CD14-positive monocyte (primary cell): ENCODE measurements around the gene EPHA6. TPM values are rescaled to one million over a fixed set of nuclear protein-coding genes. Genes with fewer than 3 reads are reported as not detected.

ENCODE experiments used
- DNase-seq, 3 donors: peaks; one replicate each; pipeline ENCODE4 v3.0.0-alpha.2; 2011 to 2022
- H2AFZ ChIP-seq: 2 replicates; pipeline ENCODE4 v1.6.0; 2012; ENCODE audit warnings: mild to moderate bottlenecking, low read depth, low read length, inconsistent platforms; ENCODE audit not compliant: insufficient read depth, poor library complexity, severe bottlenecking
- H3K27ac ChIP-seq, 2 donors: 1 replicate in 1 of 2; 2 replicates in 1 of 2; pipeline ENCODE4 v1.5.1; 2012 to 2013; ENCODE audit warnings: low read length in 2 of 2, control low read depth in 1 of 2, inconsistent platforms in 1 of 2, low read depth in 1 of 2, mild to moderate bottlenecking in 1 of 2
- H3K27me3 ChIP-seq, 2 donors: one replicate each; pipeline versions ENCODE4 v1.6.0 to v1.6.1; 2011 to 2013; ENCODE audit warnings: low read length in 2 of 2; ENCODE audit not compliant: control insufficient read depth in 2 of 2, insufficient read depth in 2 of 2
- H3K36me3 ChIP-seq, 2 donors: replicated peaks in 1 of 2; 1 replicate in 1 of 2; 2 replicates in 1 of 2; pipeline versions ENCODE4 v1.5.1 to v1.6.1; 2012 to 2013; ENCODE audit warnings: low read length in 2 of 2, control low read depth in 1 of 2, inconsistent platforms in 1 of 2, mild to moderate bottlenecking in 1 of 2; ENCODE audit not compliant: insufficient read depth in 2 of 2, control insufficient read depth in 1 of 2
- H3K4me1 ChIP-seq, 2 donors: 1 replicate in 1 of 2; 2 replicates in 1 of 2; pipeline versions ENCODE4 v1.5.1 to v1.6.1; 2012 to 2013; ENCODE audit warnings: low read length in 2 of 2, control low read depth in 1 of 2, inconsistent platforms in 1 of 2, mild to moderate bottlenecking in 1 of 2, moderate library complexity in 1 of 2; ENCODE audit not compliant: insufficient read depth in 2 of 2, control insufficient read depth in 1 of 2
- H3K4me2 ChIP-seq: replicated peaks from 2 replicates; pipeline ENCODE3; 2012; ENCODE audit warnings: low read length, moderate library complexity, mild to moderate bottlenecking; ENCODE audit not compliant: poor library complexity, severe bottlenecking; ENCODE audit errors: extremely low read depth
- H3K4me3 ChIP-seq, 3 experiments: fragments of 200-600 bp in 1 of 3; sonication (generic) in 1 of 3; replicated peaks in 1 of 3; 1 replicate in 2 of 3; 2 replicates in 1 of 3; pipeline ENCODE4 v1.5.1; 2011 to 2013; ENCODE audit warnings: low read length in 3 of 3, mild to moderate bottlenecking in 3 of 3, control low read depth in 2 of 3, low read depth in 2 of 3, inconsistent platforms in 1 of 3, moderate library complexity in 1 of 3
- H3K79me2 ChIP-seq: 2 replicates; pipeline ENCODE4 v1.6.0; 2012; ENCODE audit warnings: mild to moderate bottlenecking, control low read depth, inconsistent platforms, low read length, moderate library complexity; ENCODE audit not compliant: insufficient read depth
- H3K9ac ChIP-seq: 2 replicates; pipeline ENCODE4 v1.6.0; 2017; ENCODE audit warnings: low read length, mild to moderate bottlenecking; ENCODE audit not compliant: insufficient read depth, poor library complexity, severe bottlenecking
- H3K9me3 ChIP-seq, 2 donors: replicated peaks in 1 of 2; 1 replicate in 1 of 2; 2 replicates in 1 of 2; pipeline versions ENCODE4 v1.5.1 to v1.6.1; 2012 to 2013; ENCODE audit warnings: low read length in 2 of 2, control low read depth in 1 of 2; ENCODE audit not compliant: control insufficient read depth in 1 of 2, insufficient read depth in 1 of 2
- H4K20me1 ChIP-seq: 2 replicates; pipeline ENCODE4 v1.6.0; 2012; ENCODE audit warnings: mild to moderate bottlenecking, low read length, control low read depth, moderate library complexity; ENCODE audit not compliant: insufficient read depth
- H3K27ac Mint-ChIP-seq, 7 donors: one replicate each; pipeline ENCODE4 v1.8.0; 2020; ENCODE audit warnings: mild to moderate bottlenecking in 7 of 7, mixed read lengths in 7 of 7, moderate library complexity in 6 of 7, inconsistent platforms in 2 of 7
- H3K27me3 Mint-ChIP-seq, 3 donors: one replicate each; pipeline ENCODE4 v1.8.0; 2021 to 2022; ENCODE audit warnings: low read depth in 3 of 3, mild to moderate bottlenecking in 3 of 3, mixed read lengths in 3 of 3, moderate library complexity in 3 of 3, inconsistent platforms in 1 of 3
- H3K36me3 Mint-ChIP-seq, 2 donors: one replicate each; pipeline ENCODE4 v1.8.0; 2020; ENCODE audit warnings: mixed read lengths in 2 of 2, inconsistent platforms in 1 of 2, mild to moderate bottlenecking in 1 of 2
- H3K4me1 Mint-ChIP-seq: one replicate; pipeline ENCODE4 v1.8.0; 2020; ENCODE audit warnings: mild to moderate bottlenecking, mixed read lengths
- H3K4me3 Mint-ChIP-seq, 2 donors: one replicate each; pipeline ENCODE4 v1.8.0; 2020; ENCODE audit warnings: mild to moderate bottlenecking in 2 of 2, mixed read lengths in 2 of 2, moderate library complexity in 1 of 2
- H3K9me3 Mint-ChIP-seq, 7 donors: one replicate each; pipeline ENCODE4 v1.8.0; 2020 to 2022; ENCODE audit warnings: mixed read lengths in 7 of 7, mild to moderate bottlenecking in 6 of 7, moderate library complexity in 6 of 7, inconsistent platforms in 2 of 7
- CTCF ChIP-seq: fragments of 200-600 bp; IDR thresholded peaks from one replicate; pipeline ENCODE4 v1.8.0; 2022; ENCODE audit warnings: antibody characterized with exemption, mild to moderate bottlenecking
- WGBS: methylation state at CpG from one replicate; pipeline ENCODE4 v1.1.5; 2013; ENCODE audit warnings: missing lambda C conversion rate; ENCODE audit not compliant: insufficient coverage; 5-methylcytosine and 5-hydroxymethylcytosine counted together
- intact Hi-C, 2 donors: fragments of 100-400 bp; cut with micrococcal nuclease; formaldehyde crosslinking; loops; one replicate each; pipeline versions ENCODE4 v1.15.0 to v1.15.1; 2023
- polyA plus RNA-seq, 3 donors: library from polyadenylated mRNA; depleted of rRNA in 1 of 3; unstranded in 2 of 3; stranded (reverse) in 1 of 3; fragments of 300-500 nt in 2 of 3; fragments of >200 nt in 1 of 3; fragmentation: Illumina TruSeq in 2 of 3; gene quantifications; 1 replicate in 2 of 3; 2 replicates in 1 of 3; pipeline ENCODE4 v1.2.3, GENCODE V29; 2012 to 2021

EPHA6 gene
- polyA plus RNA-seq, 3 donors = not detected

- no peaks in the 10 kb centered on the region for H4K20me1 ChIP-seq
- Mint-ChIP-seq H3K27me3 (no peaks in the 10 kb centered on the region), H3K9me3 (no peaks in the 10 kb centered on the region), H3K4me3 (no peak overlapping the region), H3K36me3 (no peaks in the 10 kb centered on the region), H3K27ac (no peak overlapping the region), H3K4me1 (no peaks in the 10 kb centered on the region)
- H3K79me2 ChIP-seq = no peaks in the 10 kb centered on the region
- no peaks in the 10 kb centered on the region for H3K9me3 ChIP-seq
- H2AFZ ChIP-seq = no peak overlapping the region
- no peak overlapping the region for H3K4me3 ChIP-seq
- H3K4me1 ChIP-seq = no peaks in the 10 kb centered on the region
- H3K4me2 ChIP-seq = no peak overlapping the region
- H3K27me3 ChIP-seq = no peaks in the 10 kb centered on the region
- H3K27ac ChIP-seq = no peak overlapping the region
- intact Hi-C loops = loop anchor here (2.0 kb wide), 1 partner anchor 229 kb away; no protein-coding TSS in a partner anchor
- peak; percentile 25 to 57 (median 49) for DNase-seq
- peak; percentile 80 for TF ChIP-seq CTCF
- H3K36me3 ChIP-seq = no peaks in the 10 kb centered on the region
- no peak overlapping the region for H3K9ac ChIP-seq
Measured at GRCh38 chr3:97793420-97794019, 979.1 kb downstream of the EPHA6 start.

- no peaks in the 10 kb centered on the region for H3K9me3 Mint-ChIP-seq
- Histone ChIP-seq H3K9me3 (no peaks in the 10 kb centered on the region), H3K36me3 (no peaks in the 10 kb centered on the region), H3K27me3 (no peaks in the 10 kb centered on the region), H3K4me2 (no peak overlapping the region), H2AFZ (no peak overlapping the region), H3K27ac (no peak overlapping the region), H3K79me2 (no peaks in the 10 kb centered on the region), H4K20me1 (no peaks in the 10 kb centered on the region), H3K9ac (no peak overlapping the region), H3K4me3 (no peak overlapping the region), H3K4me1 (no peaks in the 10 kb centered on the region)
- no peak overlapping the region for H3K27ac Mint-ChIP-seq
- no peak for TF ChIP-seq CTCF
- no peak for DNase-seq
- H3K4me3 Mint-ChIP-seq = no peak overlapping the region
- H3K27me3 Mint-ChIP-seq = no peaks in the 10 kb centered on the region
- no CpG with 5 or more reads among the region's 4 CpGs for WGBS
- intact Hi-C loops = loop anchor here in 1 of 2 donors (2.0 kb wide), 1 partner anchor 227 kb away; no protein-coding TSS in a partner anchor
- H3K36me3 Mint-ChIP-seq = no peaks in the 10 kb centered on the region
- no peaks in the 10 kb centered on the region for H3K4me1 Mint-ChIP-seq
Measured at GRCh38 chr3:97795951-97796350, 981.6 kb downstream of the EPHA6 start.
